RKO (cell line): ENCODE measurements around the gene NPFFR1.
"Not testable (repeated sequence)": the region's sequence is repeated elsewhere in the genome, so short reads cannot be mapped to it uniquely, and the experiment has no call there.

ENCODE experiments used
- DNase-seq: peaks from one replicate; pipeline ENCODE4 v3.0.0-alpha.2; 2016; ENCODE audit warnings: low spot score

NPFFR1 gene

GRCh38 chr10:70222811-70223447 lies 60.9 kb downstream of the NPFFR1 start:
- not testable (repeated sequence) for DNase-seq

- DNase-seq: no peak
Measured at GRCh38 chr10:70222340-70222794, 61.4 kb downstream of the NPFFR1 start.

GRCh38 chr10:70221030-70221429 lies 62.8 kb downstream of the NPFFR1 start:
- DNase-seq: no peak

GRCh38 chr10:70212879-70213278 lies 70.9 kb downstream of the NPFFR1 start:
- DNase-seq: no peak

GRCh38 chr10:70212277-70212676 lies 71.5 kb downstream of the NPFFR1 start:
- DNase-seq: no peak

GRCh38 chr10:70206762-70207161 lies 77.0 kb downstream of the NPFFR1 start:
- DNase-seq: no peak

- DNase-seq: no peak
Measured at GRCh38 chr10:70201105-70201504, 82.7 kb downstream of the NPFFR1 start.

GRCh38 chr10:70198696-70199466 lies 84.9 kb downstream of the NPFFR1 start:
- DNase-seq: no peak
